HG03175 (cell line): ENCODE results near the gene FBLN5.
"Not testable (repeated sequence)": the region's sequence is repeated elsewhere in the genome, so short reads cannot be mapped to it uniquely, and the experiment has no call there.

Experiments used
- ATAC-seq: cut with Tn5 transposase; IDR thresholded peaks from one replicate; pipeline ENCODE4 v1.9.1; 2021; ENCODE audit warnings: mild to moderate bottlenecking, moderate library complexity; ENCODE audit not compliant: unreplicated experiment

FBLN5 gene

GRCh38 chr14:91911474-91912032 lies 35.9 kb downstream of the FBLN5 start:
- ATAC-seq, result peak; percentile 71

DNA sequence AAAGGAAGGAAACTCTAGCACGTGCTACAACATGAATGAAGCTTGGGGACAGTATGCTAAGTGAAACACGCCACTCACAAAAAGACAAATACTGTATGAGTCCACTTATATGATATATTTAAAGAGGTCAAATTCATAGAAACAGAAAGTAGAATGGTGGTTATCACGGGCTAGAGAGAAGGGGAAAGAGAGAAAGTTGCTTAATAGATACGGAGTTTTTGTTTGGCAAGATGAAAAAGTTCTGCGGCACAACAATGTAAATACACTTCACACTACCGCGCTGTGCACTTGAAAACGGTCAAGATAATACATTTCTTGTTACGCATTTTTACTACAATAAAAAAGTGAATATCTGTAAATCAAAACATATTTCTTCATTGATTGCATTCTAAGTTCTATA lies 37.3 kb downstream of the FBLN5 start:
- ATAC-seq, result no peak

GRCh38 chr14:91906374-91906773 lies 41.1 kb downstream of the FBLN5 start:
- no peak for ATAC-seq

DNA sequence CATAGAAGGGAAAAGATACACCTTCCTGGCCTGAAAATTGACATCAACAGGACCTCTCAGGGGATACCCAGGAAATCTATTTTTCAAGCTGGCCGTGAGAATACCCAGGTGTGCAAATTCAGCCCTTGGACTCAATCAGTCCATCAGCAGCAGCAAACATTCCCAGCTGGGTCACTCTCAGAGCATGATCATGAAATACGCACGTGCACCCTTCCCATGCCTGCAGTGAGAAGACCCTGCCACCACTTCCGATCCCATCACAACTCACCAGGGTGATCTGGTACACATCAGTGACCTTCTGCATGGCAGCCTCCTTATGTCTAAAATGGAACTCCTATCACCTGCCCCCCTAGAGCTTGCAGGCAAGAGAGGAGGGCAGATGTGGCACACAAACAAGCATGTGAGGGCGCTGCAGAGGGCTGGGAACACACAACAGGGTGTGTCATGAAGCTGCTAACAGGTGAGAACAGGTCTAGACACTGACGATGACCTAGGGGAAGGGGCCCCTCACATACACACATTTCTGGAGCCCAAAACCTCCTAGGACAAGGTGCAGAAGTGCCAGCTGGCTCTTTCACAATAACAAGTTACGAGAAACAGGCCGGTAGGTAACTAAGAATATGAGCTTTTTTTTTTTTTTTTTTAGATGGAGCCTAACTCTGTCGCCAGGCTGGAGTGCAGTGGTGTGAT lies 42.4 kb downstream of the FBLN5 start:
- no peak for ATAC-seq

DNA sequence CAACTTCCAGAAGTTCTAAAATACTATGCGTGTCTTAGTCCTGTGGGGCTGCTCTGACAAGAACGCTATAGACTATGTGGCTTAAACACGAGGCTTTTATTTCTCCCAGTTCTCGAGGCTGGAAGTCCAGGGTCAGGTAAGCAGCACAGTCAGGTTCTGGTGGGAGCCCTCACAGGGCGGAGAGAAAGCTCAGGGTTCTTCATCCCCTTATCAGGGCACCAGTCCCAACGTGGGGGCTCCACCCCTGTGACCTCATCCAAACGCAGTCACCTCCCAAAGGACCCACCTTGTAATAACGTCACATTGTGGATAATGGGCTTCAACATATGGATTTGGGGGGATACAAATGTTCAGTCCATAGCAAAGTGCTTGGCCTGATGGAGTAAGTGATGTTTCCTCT lies 43.0 kb downstream of the FBLN5 start:
- ATAC-seq, result no peak

DNA sequence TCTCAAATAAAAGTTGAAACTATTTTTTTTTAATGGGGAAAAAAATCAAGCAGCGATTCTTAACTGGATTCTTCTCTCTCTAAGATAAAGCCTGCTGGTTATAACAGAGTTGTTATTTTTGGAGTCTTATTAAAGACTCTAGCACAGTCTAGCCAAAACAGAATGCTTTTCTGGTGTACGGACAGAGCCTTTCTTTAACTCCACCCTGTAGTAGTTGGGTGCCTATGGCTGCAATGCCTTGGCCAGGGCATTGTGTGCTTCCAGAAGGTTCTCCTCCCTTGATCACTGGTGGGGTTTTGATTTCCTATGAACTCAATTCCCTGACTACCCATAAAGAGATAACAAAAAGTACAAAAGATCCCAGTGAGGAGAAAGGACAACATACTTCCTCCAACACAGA lies 44.4 kb downstream of the FBLN5 start:
- ATAC-seq, result no peak

- ATAC-seq, result no peak
Measured at GRCh38 chr14:91902336-91902735, 45.2 kb downstream of the FBLN5 start.

- ATAC-seq, result no peak
Measured at GRCh38 chr14:91901449-91902226, 45.9 kb downstream of the FBLN5 start.

- no peak for ATAC-seq
Measured at GRCh38 chr14:91899806-91900205, 47.7 kb downstream of the FBLN5 start.

DNA sequence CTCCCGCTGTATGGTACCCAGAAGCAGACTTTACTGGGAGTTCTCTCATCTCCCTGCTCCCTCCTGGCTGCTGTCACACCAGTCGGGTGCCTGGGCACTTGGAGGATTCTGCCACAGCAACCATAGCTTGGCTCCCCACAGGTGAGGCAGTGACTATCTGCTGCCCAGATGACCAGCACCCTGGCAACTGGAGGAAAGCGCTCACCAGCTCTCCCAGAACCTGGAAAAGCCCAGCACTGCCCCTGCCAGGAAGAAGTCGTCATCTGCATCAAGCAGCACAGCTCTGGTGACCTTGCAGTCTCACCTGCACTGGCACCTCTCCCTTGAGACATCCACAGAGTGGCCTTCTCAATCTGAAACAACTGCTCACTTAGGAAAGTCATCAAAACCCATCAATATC lies 48.3 kb downstream of the FBLN5 start:
- ATAC-seq, result no peak

DNA sequence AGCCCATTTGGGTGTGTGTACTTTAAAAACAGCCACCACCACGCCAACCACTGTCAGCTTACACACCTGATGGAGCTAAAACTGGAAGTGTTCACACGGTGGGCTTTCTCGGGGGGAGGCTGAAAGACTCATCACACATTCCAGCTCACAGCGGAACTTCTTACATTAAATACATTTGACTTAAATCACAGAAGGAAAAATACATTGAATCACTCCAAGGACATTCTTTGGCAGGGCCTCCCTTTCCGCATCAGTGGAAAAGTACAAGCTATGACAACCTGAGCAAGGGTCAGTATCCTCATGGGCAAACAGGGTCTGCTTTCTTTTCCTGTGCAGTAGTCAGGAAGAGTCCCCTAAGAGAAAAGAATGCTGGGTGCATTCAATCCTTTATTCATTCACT lies 49.1 kb downstream of the FBLN5 start:
- ATAC-seq, result no peak

GRCh38 chr14:91897716-91898115 lies 49.8 kb downstream of the FBLN5 start:
- ATAC-seq, result not testable (repeated sequence)

DNA sequence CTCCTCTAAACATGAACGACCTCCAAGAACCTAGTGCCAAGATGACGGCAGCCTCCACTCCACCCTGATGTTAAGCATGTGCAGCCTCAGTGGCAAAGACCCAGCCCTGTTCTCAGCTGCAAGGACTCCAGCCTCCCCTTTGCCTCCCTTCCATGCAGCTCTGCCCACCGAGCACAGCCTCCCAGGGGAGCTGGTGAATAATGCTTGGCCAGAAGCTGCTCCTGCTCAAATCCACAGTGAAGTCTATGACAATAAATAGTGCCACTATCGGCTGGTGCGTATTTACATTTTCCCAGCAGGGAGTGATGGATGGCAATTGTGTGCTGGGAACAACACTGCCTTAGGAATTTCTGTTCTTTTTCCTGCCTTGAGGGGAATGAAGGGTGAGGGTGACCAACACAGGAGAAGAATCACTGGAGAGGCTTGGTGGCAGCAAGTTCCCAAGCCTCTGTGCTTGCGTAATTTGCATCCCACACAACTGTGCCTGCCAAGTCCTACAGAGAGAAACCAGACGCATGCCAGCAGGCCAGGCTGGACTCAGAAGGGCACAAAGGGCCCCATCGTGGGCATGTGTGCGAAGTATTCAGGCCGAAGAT lies 50.3 kb downstream of the FBLN5 start:
- ATAC-seq, result no peak

DNA sequence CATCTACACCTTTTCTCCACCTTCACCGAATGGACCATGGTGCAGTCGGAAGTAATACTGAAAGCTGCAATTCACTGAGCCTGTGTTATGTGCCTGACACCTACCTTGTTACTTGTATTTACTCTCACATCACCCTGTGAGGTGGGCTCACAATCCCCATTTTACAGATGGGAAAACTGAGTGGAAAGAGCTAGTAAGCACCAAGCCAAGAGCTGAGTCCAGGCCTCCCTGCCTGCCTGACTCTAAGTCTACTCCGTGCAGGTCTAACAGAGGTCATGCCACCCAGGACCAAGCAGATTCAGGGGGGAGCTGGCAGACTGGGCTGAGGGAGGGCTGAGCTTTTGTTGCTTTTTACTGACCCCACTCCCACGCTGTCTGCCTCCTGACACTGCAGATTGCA lies 51.1 kb downstream of the FBLN5 start:
- no peak for ATAC-seq

DNA sequence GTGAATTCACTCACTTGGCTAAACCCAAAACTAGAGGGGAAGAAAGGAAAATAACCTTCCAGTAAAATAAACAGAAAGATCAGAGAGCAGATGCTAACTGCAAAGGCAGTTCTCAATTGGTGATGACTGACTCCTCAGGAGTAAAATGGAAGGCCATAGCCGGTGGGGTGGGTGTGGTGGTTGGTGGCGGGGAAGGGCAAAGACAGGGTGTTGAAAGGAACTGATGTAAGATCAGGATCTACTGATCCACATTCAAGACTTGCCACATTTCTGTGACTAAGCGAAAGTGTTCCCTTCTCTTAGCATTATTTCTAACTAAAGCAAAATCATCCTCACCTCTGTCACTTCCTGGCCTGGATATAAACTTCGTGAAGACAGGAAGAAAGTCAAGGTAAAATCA lies 53.8 kb downstream of the FBLN5 start:
- ATAC-seq, result no peak

- ATAC-seq, result no peak
Measured at GRCh38 chr14:91893007-91893406, 54.5 kb downstream of the FBLN5 start.

- ATAC-seq, result no peak
Measured at GRCh38 chr14:91891721-91892220, 55.7 kb downstream of the FBLN5 start.

DNA sequence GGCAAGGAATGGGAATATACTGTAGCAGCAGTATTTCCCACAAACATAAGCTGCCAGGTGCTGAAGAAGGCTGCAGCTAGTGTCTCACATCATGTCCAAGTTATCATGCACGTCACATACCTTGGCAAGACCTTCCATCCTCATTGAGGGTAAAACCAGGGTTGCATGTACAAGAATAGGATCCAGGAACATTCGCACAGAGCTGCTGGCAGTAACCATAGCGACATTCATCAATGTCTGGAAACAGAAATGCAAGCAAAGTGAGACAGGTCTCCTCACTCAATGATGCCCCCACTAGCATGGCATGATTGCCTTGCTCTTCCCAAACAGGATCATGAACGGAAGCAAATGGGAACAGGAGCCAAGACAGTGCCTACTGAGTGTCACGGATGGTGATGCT lies 56.4 kb downstream of the FBLN5 start:
- no peak for ATAC-seq

- no peak for ATAC-seq
Measured at GRCh38 chr14:91890291-91890749, 57.2 kb downstream of the FBLN5 start.

GRCh38 chr14:91889477-91890211 lies 57.9 kb downstream of the FBLN5 start:
- ATAC-seq, result no peak
